H9 (cell line): ENCODE measurements around the gene FUS. TPM values are rescaled to one million over a fixed set of nuclear protein-coding genes. Genes with fewer than 3 reads are reported as not detected.

ENCODE experiments used
- DNase-seq: peaks from one replicate; pipeline ENCODE4 v3.0.0-alpha.2; 2017
- H2AFZ ChIP-seq: one replicate; pipeline ENCODE4 v1.6.1; 2013; ENCODE audit warnings: mild to moderate bottlenecking, low read length, control low read depth, moderate library complexity
- H2AK5ac ChIP-seq: 2 replicates; pipeline ENCODE4 v1.6.1; 2013; ENCODE audit warnings: low read length, control low read depth, mixed read lengths; ENCODE audit not compliant: insufficient read length
- H2BK120ac ChIP-seq: one replicate; pipeline ENCODE4 v1.6.1; 2013; ENCODE audit warnings: low read depth, mild to moderate bottlenecking, low read length, control low read depth, inconsistent platforms; ENCODE audit not compliant: poor library complexity, severe bottlenecking
- H2BK12ac ChIP-seq: 2 replicates; pipeline ENCODE4 v1.6.1; 2013; ENCODE audit warnings: low read length, control low read depth, mixed read lengths, low read depth; ENCODE audit not compliant: insufficient read length
- H2BK15ac ChIP-seq: 2 replicates; pipeline ENCODE4 v1.6.1; 2013; ENCODE audit warnings: low read depth, low read length, control low read depth
- H2BK20ac ChIP-seq: one replicate; pipeline ENCODE4 v1.6.1; 2013; ENCODE audit warnings: low read depth, mild to moderate bottlenecking, low read length, control low read depth, inconsistent platforms; ENCODE audit not compliant: poor library complexity, severe bottlenecking
- H2BK5ac ChIP-seq: 2 replicates; pipeline ENCODE4 v1.6.1; 2013; ENCODE audit warnings: low read length, control low read depth, mixed read lengths; ENCODE audit not compliant: insufficient read length
- H3K14ac ChIP-seq: 2 replicates; pipeline ENCODE4 v1.6.1; 2013; ENCODE audit warnings: low read length, control low read depth; ENCODE audit not compliant: insufficient read depth
- H3K18ac ChIP-seq: 2 replicates; pipeline ENCODE4 v1.6.1; 2013; ENCODE audit warnings: low read depth, mild to moderate bottlenecking, mixed read lengths, low read length, control low read depth; ENCODE audit not compliant: insufficient read length
- H3K23ac ChIP-seq: 2 replicates; pipeline ENCODE4 v1.6.1; 2013; ENCODE audit warnings: low read length, control low read depth, mixed read lengths, low read depth; ENCODE audit not compliant: insufficient read length
- H3K23me2 ChIP-seq: 2 replicates; pipeline ENCODE4 v1.6.1; 2013; ENCODE audit warnings: low read depth, mild to moderate bottlenecking, mixed read lengths, low read length, control low read depth; ENCODE audit not compliant: insufficient read length, poor library complexity, severe bottlenecking
- H3K27ac ChIP-seq: 2 replicates; pipeline ENCODE4 v1.5.1; 2013; ENCODE audit warnings: low read length, control low read depth, mixed read lengths, low read depth; ENCODE audit not compliant: insufficient read length
- H3K27me3 ChIP-seq: 2 replicates; pipeline ENCODE4 v1.6.1; 2013; ENCODE audit warnings: low read length, control low read depth, inconsistent platforms; ENCODE audit not compliant: insufficient read depth
- H3K4ac ChIP-seq: 2 replicates; pipeline ENCODE4 v1.6.1; 2013; ENCODE audit warnings: low read depth, mild to moderate bottlenecking, control low read depth, inconsistent platforms, low read length, moderate library complexity
- H3K4me1 ChIP-seq: 2 replicates; pipeline ENCODE4 v1.6.1; 2013; ENCODE audit warnings: low read length, control low read depth, inconsistent platforms; ENCODE audit not compliant: insufficient read depth
- H3K4me2 ChIP-seq: 2 replicates; pipeline ENCODE4 v1.6.1; 2013; ENCODE audit warnings: low read length, control low read depth, mixed read lengths; ENCODE audit not compliant: insufficient read length, insufficient read depth
- H3K56ac ChIP-seq: 2 replicates; pipeline ENCODE4 v1.6.1; 2013; ENCODE audit warnings: low read depth, mild to moderate bottlenecking, mixed read lengths, low read length, control low read depth; ENCODE audit not compliant: insufficient read length
- H3K79me1 ChIP-seq: 2 replicates; pipeline ENCODE4 v1.6.1; 2013; ENCODE audit warnings: low read depth, mild to moderate bottlenecking, moderate library complexity, low read length, control low read depth, inconsistent platforms; ENCODE audit not compliant: insufficient read depth, poor library complexity, severe bottlenecking
- H3K79me2 ChIP-seq: 2 replicates; pipeline ENCODE4 v1.6.1; 2013; ENCODE audit warnings: low read length, control low read depth, inconsistent platforms; ENCODE audit not compliant: insufficient read depth
- H3K9ac ChIP-seq: 2 replicates; pipeline ENCODE4 v1.6.1; 2013; ENCODE audit warnings: low read length, control low read depth, mixed read lengths; ENCODE audit not compliant: insufficient read length; ENCODE audit errors: extremely low read depth
- H3K9me3 ChIP-seq: one replicate; pipeline ENCODE4 v1.6.1; 2013; ENCODE audit warnings: low read depth, low read length, inconsistent platforms; ENCODE audit not compliant: control insufficient read depth
- H3T11ph ChIP-seq: one replicate; pipeline ENCODE4 v1.6.1; 2013; ENCODE audit warnings: mild to moderate bottlenecking, low read length, control low read depth, inconsistent platforms
- H4K20me1 ChIP-seq: one replicate; pipeline ENCODE4 v1.6.1; 2013; ENCODE audit not compliant: control insufficient read depth, insufficient read length, insufficient read depth
- H4K5ac ChIP-seq: 2 replicates; pipeline ENCODE4 v1.6.1; 2013; ENCODE audit warnings: low read depth, mild to moderate bottlenecking, mixed read lengths, low read length, control low read depth; ENCODE audit not compliant: insufficient read length
- H4K8ac ChIP-seq: replicated peaks from 2 replicates; pipeline ENCODE4 v1.6.1; 2013; ENCODE audit warnings: low read length, control low read depth, mixed read lengths, low read depth; ENCODE audit not compliant: insufficient read length
- H4K91ac ChIP-seq: 2 replicates; pipeline ENCODE4 v1.6.1; 2013; ENCODE audit warnings: low read depth, mild to moderate bottlenecking, moderate library complexity, mixed read lengths, low read length, control low read depth; ENCODE audit not compliant: insufficient read length
- H3K27ac Mint-ChIP-seq, 3 experiments: 2 replicates in 2 of 3; 3 replicates in 1 of 3; pipeline ENCODE4 v1.8.0; 2020 to 2021; ENCODE audit warnings: mixed read lengths in 3 of 3, mild to moderate bottlenecking in 1 of 3, moderate library complexity in 1 of 3
- H3K27me3 Mint-ChIP-seq: 2 replicates; pipeline ENCODE4 v1.8.0; 2021; ENCODE audit warnings: low read depth, mild to moderate bottlenecking, moderate library complexity, mixed read lengths
- H3K36me3 Mint-ChIP-seq, 3 experiments: 2 replicates in 2 of 3; 3 replicates in 1 of 3; pipeline ENCODE4 v1.8.0; 2020 to 2021; ENCODE audit warnings: low read depth in 3 of 3, mixed read lengths in 3 of 3; ENCODE audit not compliant: insufficient read depth in 1 of 3
- H3K4me1 Mint-ChIP-seq, 2 experiments: 2 replicates each; pipeline ENCODE4 v1.8.0; 2020; ENCODE audit warnings: mixed read lengths in 2 of 2
- H3K4me3 Mint-ChIP-seq, 2 experiments: 2 replicates in 1 of 2; 3 replicates in 1 of 2; pipeline ENCODE4 v1.8.0; 2020 to 2021; ENCODE audit warnings: mild to moderate bottlenecking in 2 of 2, mixed read lengths in 2 of 2, moderate library complexity in 1 of 2
- H3K9me3 Mint-ChIP-seq, 2 experiments: 2 replicates in 1 of 2; 3 replicates in 1 of 2; pipeline ENCODE4 v1.8.0; 2020; ENCODE audit warnings: mild to moderate bottlenecking in 2 of 2, mixed read lengths in 2 of 2, moderate library complexity in 1 of 2
- CTCF ChIP-seq: fragments of 200-600 bp; sonication (generic); conservative IDR thresholded peaks from 3 replicates; pipeline ENCODE4 v1.8.0; 2021; ENCODE audit warnings: antibody characterized with exemption, mild to moderate bottlenecking
- WGBS: extraction: QIAGEN DNeasy Blood & Tissue Kit; methylation state at CpG from one replicate; pipeline ENCODE4 v1.1.7; 2013; ENCODE audit warnings: missing lambda C conversion rate, low lambda C conversion rate, mixed read lengths; ENCODE audit not compliant: insufficient read length; ENCODE audit errors: extremely low coverage; 5-methylcytosine and 5-hydroxymethylcytosine counted together
- total RNA-seq: library from RNA; stranded (reverse); gene quantifications from 2 replicates; pipeline ENCODE4 v1.2.1, GENCODE V29; 2021

Gene FUS
- total RNA-seq, 1 experiment from 2014 or later = 1,034 TPM

DNA sequence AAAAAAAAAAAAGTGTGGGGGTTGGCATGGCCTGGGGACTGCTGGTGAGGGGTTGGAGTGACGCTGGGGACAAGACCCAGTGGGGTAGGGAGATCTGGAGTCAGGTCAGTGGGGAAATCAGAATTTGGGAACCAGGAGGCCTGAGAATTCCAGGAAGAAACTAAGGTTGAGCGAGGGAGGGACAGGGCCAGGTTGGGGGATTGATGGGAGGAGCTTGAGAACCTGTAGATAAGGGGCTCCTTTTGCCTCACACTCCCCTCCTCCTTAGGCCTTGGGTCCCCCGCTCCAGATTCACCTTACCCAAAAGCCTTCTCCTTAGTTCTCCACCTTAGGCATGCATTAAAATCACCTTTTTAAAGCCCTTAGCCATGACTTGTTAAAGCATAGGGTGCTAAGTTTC, 45.3 kb downstream of the FUS start:
- Histone ChIP-seq H3K9me3 (no peaks in the 10 kb centered on the region), H3K4me2 (no peak overlapping the region), H3K79me1 (no peaks in the 10 kb centered on the region), H3K4me1 (no peaks in the 10 kb centered on the region; the same call in 1 of the 2 replicates), H3K18ac (no peak overlapping the region), H3K27me3 (no peaks in the 10 kb centered on the region), H3K14ac (no peak overlapping the region), H2BK15ac (no peak overlapping the region), H3K23me2 (no peaks in the 10 kb centered on the region), H2BK120ac (no peak overlapping the region), H3K9ac (no peak overlapping the region), H4K8ac (no peak overlapping the region), H2AK5ac (no peak overlapping the region), H3K27ac (no peak overlapping the region), H3K4ac (no peak overlapping the region), H2BK20ac (no peak overlapping the region), H3K56ac (no peak overlapping the region), H3K23ac (no peak overlapping the region), H4K20me1 (no peaks in the 10 kb centered on the region), H3K79me2 (no peaks in the 10 kb centered on the region), H4K91ac (no peak overlapping the region), H4K5ac (no peak overlapping the region), H3T11ph (no peak overlapping the region), H2BK5ac (no peak overlapping the region), H2AFZ (no peak overlapping the region), H2BK12ac (no peak overlapping the region)
- H3K9me3 Mint-ChIP-seq = peaks cover 2 to 4% of the 10 kb centered on the region in 2 experiments; a peak in 3 of 5 replicates
- no CpG with 5 or more reads among the region's 3 CpGs for WGBS
- peaks cover 7% of the 10 kb centered on the region for H3K27me3 Mint-ChIP-seq
- peaks cover 3% of the 10 kb centered on the region in 2 experiments; a peak in 1 of 4 replicates for H3K4me1 Mint-ChIP-seq
- peak overlapping the region in 2 of 3 experiments; percentile 23 to 49; a peak in 2 of 7 replicates for H3K27ac Mint-ChIP-seq
- no peak for DNase-seq
- peaks cover 0 to 1% (median 0%) of the 10 kb centered on the region in 3 experiments; a peak in 1 of 7 replicates for H3K36me3 Mint-ChIP-seq
- H3K4me3 Mint-ChIP-seq = no peak overlapping the region
- no peak for TF ChIP-seq CTCF
